ENCODE data around the gene MARCHF5. TPM values are rescaled to one million over a fixed set of nuclear protein-coding genes. Genes with fewer than 3 reads are reported as not detected.

The MARCHF5 gene
- total and polyA plus RNA-seq, 2 donors (not counting 3 experiments of a cell fraction or from before 2014, with no cell fraction given) = 23.4 to 48.0 TPM

DNA sequence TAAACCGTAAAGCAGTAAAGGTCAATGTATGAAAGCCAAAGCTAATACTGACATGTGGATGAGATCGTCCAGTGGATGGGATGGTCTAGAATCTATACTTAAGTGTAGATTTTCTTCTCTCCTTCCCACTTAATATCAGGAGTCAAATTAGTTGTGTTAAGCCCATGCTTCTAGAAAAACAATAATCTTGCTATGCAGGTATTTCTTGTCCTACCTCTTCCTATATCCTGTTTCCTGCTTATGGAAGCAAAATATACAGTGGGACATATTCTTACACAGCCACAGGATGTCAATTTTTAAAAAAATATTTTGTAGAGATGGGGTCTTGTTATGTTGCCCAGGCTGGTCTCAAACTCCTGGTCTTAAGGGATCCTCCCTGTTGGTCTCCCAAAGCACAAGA is 27.6 kb upstream of the MARCHF5 start:
- dilution Hi-C loops (cut with MboI; ENCODE audit: extremely low pct_ligation_motif_present, low sequenced_read_pairs) (no loop called here), intact Hi-C loops (cut with micrococcal nuclease) (no loop called here)
- Histone ChIP-seq H3K4me1 (ENCODE audit: control insufficient read depth, extremely low read depth, insufficient read depth, low read length) (no peaks in the 10 kb centered on the region), H3K4me3 (replicated peaks in 1 of 3; ENCODE audit: insufficient read depth in 1 of 3, low read depth in 1 of 3, low read length in 3 of 3) (no peak overlapping the region), H3K27me3 (ENCODE audit: control insufficient read depth in 2 of 2, insufficient read depth in 2 of 2, low read length in 2 of 2) (no peaks in the 10 kb centered on the region), H3K36me3 (ENCODE audit: control insufficient read depth in 2 of 2, extremely low read depth in 1 of 2, insufficient read depth in 2 of 2, low read length in 2 of 2) (no peaks in the 10 kb centered on the region), H3K9me1 (replicated peaks; ENCODE audit: control insufficient read depth, extremely low read depth, insufficient read depth, low read length) (no peaks in the 10 kb centered on the region), H4K20me1 (replicated peaks; ENCODE audit: control insufficient read depth, extremely low read depth, insufficient read depth, low read length) (no peaks in the 10 kb centered on the region), H2AFZ (ENCODE audit: low read depth, low read length) (no peak overlapping the region), H3K9ac (replicated peaks; ENCODE audit: extremely low read depth, insufficient read depth, low read length) (no peak overlapping the region), H3K79me2 (ENCODE audit: control insufficient read depth, insufficient read depth, low read length) (no peaks in the 10 kb centered on the region), H3K27ac (ENCODE audit: insufficient read depth, low read depth, low read length) (no peak overlapping the region), H3K4me2 (ENCODE audit: insufficient read depth, low read length) (no peak overlapping the region), H3K9me3 (replicated peaks; ENCODE audit: control insufficient read depth, insufficient read depth, low read length) (no peaks in the 10 kb centered on the region)
- TF ChIP-seq, protein P1, sequence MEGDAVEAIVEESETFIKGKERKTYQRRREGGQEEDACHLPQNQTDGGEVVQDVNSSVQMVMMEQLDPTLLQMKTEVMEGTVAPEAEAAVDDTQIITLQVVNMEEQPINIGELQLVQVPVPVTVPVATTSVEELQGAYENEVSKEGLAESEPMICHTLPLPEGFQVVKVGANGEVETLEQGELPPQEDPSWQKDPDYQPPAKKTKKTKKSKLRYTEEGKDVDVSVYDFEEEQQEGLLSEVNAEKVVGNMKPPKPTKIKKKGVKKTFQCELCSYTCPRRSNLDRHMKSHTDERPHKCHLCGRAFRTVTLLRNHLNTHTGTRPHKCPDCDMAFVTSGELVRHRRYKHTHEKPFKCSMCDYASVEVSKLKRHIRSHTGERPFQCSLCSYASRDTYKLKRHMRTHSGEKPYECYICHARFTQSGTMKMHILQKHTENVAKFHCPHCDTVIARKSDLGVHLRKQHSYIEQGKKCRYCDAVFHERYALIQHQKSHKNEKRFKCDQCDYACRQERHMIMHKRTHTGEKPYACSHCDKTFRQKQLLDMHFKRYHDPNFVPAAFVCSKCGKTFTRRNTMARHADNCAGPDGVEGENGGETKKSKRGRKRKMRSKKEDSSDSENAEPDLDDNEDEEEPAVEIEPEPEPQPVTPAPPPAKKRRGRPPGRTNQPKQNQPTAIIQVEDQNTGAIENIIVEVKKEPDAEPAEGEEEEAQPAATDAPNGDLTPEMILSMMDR (IDR thresholded peaks at IDR 0.05; ENCODE audit: extremely low read depth in 1 of 2, insufficient read depth in 1 of 2, low read depth in 1 of 2, low read length in 2 of 2) = no peak
- no peak for TF ChIP-seq MYC (IDR thresholded peaks at IDR 0.05; ENCODE audit: low read depth, low read length)
- TF ChIP-seq, protein P2, sequence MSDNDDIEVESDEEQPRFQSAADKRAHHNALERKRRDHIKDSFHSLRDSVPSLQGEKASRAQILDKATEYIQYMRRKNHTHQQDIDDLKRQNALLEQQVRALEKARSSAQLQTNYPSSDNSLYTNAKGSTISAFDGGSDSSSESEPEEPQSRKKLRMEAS (IDR thresholded peaks at IDR 0.05; ENCODE audit: insufficient read depth, insufficient read length) = no peak
- DNase-seq (ENCODE audit: low read depth, low spot score) (no peak), FAIRE-seq (no peak)
- no TSS peak for BruUV-seq (replicated peaks)
- ChIA-PET POLR2A (no interaction called here), CTCF (interaction anchor here (2.8 kb wide), 1 partner anchor 9 kb away, joined by 12 read pairs; no protein-coding TSS in a partner anchor)

DNA sequence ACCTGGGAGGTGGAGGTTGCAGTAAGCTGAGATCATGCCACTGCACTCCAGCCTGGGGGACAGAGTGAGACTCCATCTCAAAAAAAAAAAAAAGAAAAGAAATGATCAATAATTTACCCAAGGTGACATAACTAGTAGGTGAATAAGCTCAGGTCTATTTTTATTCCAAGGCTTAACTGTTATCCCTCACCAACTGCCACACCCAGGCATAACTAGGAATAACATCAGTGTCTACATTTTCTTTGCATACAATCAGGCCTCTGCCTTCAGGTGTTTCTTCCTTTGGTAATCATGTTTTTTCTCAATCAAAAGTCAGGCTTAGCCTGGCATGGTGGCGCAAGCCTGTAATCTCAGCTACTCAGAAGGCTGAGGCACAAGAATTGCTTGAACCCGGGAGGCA is 26.7 kb upstream of the MARCHF5 start:
- FAIRE-seq (no peak), DNase-seq (ENCODE audit: low read depth, low spot score) (no peak)
- dilution Hi-C loops (cut with MboI; ENCODE audit: extremely low pct_ligation_motif_present, low sequenced_read_pairs) = no loop called here
- Histone ChIP-seq H3K9me1 (replicated peaks; ENCODE audit: control insufficient read depth, extremely low read depth, insufficient read depth, low read length) (no peaks in the 10 kb centered on the region), H3K9ac (replicated peaks; ENCODE audit: extremely low read depth, insufficient read depth, low read length) (no peak overlapping the region), H2AFZ (ENCODE audit: low read depth, low read length) (no peak overlapping the region), H3K4me2 (ENCODE audit: insufficient read depth, low read length) (no peak overlapping the region), H3K27ac (ENCODE audit: insufficient read depth, low read depth, low read length) (no peak overlapping the region), H3K36me3 (ENCODE audit: control insufficient read depth in 2 of 2, extremely low read depth in 1 of 2, insufficient read depth in 2 of 2, low read length in 2 of 2) (no peaks in the 10 kb centered on the region), H3K27me3 (ENCODE audit: control insufficient read depth in 2 of 2, insufficient read depth in 2 of 2, low read length in 2 of 2) (no peaks in the 10 kb centered on the region), H3K9me3 (replicated peaks; ENCODE audit: control insufficient read depth, insufficient read depth, low read length) (no peaks in the 10 kb centered on the region), H4K20me1 (replicated peaks; ENCODE audit: control insufficient read depth, extremely low read depth, insufficient read depth, low read length) (no peaks in the 10 kb centered on the region), H3K4me1 (ENCODE audit: control insufficient read depth, extremely low read depth, insufficient read depth, low read length) (no peaks in the 10 kb centered on the region), H3K79me2 (ENCODE audit: control insufficient read depth, insufficient read depth, low read length) (no peaks in the 10 kb centered on the region), H3K4me3 (replicated peaks in 1 of 3; ENCODE audit: insufficient read depth in 1 of 3, low read depth in 1 of 3, low read length in 3 of 3) (no peak overlapping the region)
- TF ChIP-seq JUN (IDR thresholded peaks at IDR 0.05; ENCODE audit: borderline replicate concordance, insufficient read depth, insufficient read length, low read depth) (no peak), EZH2 (IDR thresholded peaks at IDR 0.05; ENCODE audit: borderline replicate concordance, low read depth, low read length, severe bottlenecking) (no peak), FOS (IDR thresholded peaks at IDR 0.05; ENCODE audit: borderline replicate concordance, insufficient read depth, low read length) (no peak), MYC (IDR thresholded peaks at IDR 0.05; ENCODE audit: low read depth, low read length) (no peak), POLR2AphosphoS5 (IDR thresholded peaks at IDR 0.05; ENCODE audit: insufficient read depth, low read depth, low read length) (no peak), GATA2 (IDR thresholded peaks at IDR 0.05; ENCODE audit: insufficient read depth, insufficient read length, low read depth, low read length) (no peak), POLR2A (IDR thresholded peaks at IDR 0.05; ENCODE audit: low read depth, low read length) (no peak)
- TF ChIP-seq, protein P2 (IDR thresholded peaks at IDR 0.05; ENCODE audit: insufficient read depth, insufficient read length) = no peak
- TF ChIP-seq, protein P1 (IDR thresholded peaks at IDR 0.05; ENCODE audit: extremely low read depth in 1 of 2, insufficient read depth in 1 of 2, low read depth in 1 of 2, low read length in 2 of 2) = no peak
- intact Hi-C loops (cut with micrococcal nuclease) = no loop called here
- ChIA-PET POLR2A (interaction anchor here (0.6 kb wide), 1 partner anchor 517 kb away, joined by 7 read pairs; no protein-coding TSS in a partner anchor), CTCF (interaction anchor here (0.6 to 2.8 kb wide), 2 partner anchors 10 to 49 kb away, joined by 3 to 12 read pairs; no protein-coding TSS in a partner anchor)
- BruUV-seq (replicated peaks) = no TSS peak

Measured in endothelial cell of umbilical vein (primary cell).